HG03439 (cell line): ENCODE data around the gene PPP1R9B.

Experiments
- ATAC-seq: cut with Tn5 transposase; IDR thresholded peaks from one replicate; pipeline ENCODE4 v1.9.1; 2021; ENCODE audit warnings: mild to moderate bottlenecking, moderate library complexity; ENCODE audit not compliant: unreplicated experiment

PPP1R9B gene

GRCh38 chr17:50174444-50174843, 24.0 kb upstream of the PPP1R9B start:
- no peak for ATAC-seq

GRCh38 chr17:50173335-50173941, 23.0 kb upstream of the PPP1R9B start:
- no peak for ATAC-seq

- no peak for ATAC-seq
Observed at GRCh38 chr17:50172936-50173334, 22.5 kb upstream of the PPP1R9B start.

- ATAC-seq: no peak
Observed at GRCh38 chr17:50172130-50172529, 21.7 kb upstream of the PPP1R9B start.

GRCh38 chr17:50171371-50172071, 21.0 kb upstream of the PPP1R9B start:
- no peak for ATAC-seq

- ATAC-seq: peak; percentile 43
Observed at GRCh38 chr17:50170662-50171370, 20.3 kb upstream of the PPP1R9B start.

- ATAC-seq: no peak
Observed at GRCh38 chr17:50169881-50170459, 19.5 kb upstream of the PPP1R9B start.

- ATAC-seq: no peak
Observed at GRCh38 chr17:50169121-50169764, 18.8 kb upstream of the PPP1R9B start.

GRCh38 chr17:50168319-50168718, 17.8 kb upstream of the PPP1R9B start:
- no peak for ATAC-seq

- ATAC-seq: no peak
Observed at GRCh38 chr17:50167371-50167770, 16.9 kb upstream of the PPP1R9B start.

GRCh38 chr17:50166518-50167181, 16.2 kb upstream of the PPP1R9B start:
- no peak for ATAC-seq

- ATAC-seq: no peak
Observed at GRCh38 chr17:50165867-50166517, 15.5 kb upstream of the PPP1R9B start, which contains the start of gene SGCA. Gene SGCA, plus strand, starts transcription at chr17:50166005. Its CDS starts 36 bp downstream, at chr17:50166041.

GRCh38 chr17:50165466-50165865, 15.0 kb upstream of the PPP1R9B start:
- ATAC-seq: no peak

GRCh38 chr17:50165066-50165465, 14.6 kb upstream of the PPP1R9B start:
- no peak for ATAC-seq

- ATAC-seq: no peak
Observed at GRCh38 chr17:50164697-50164988, 14.2 kb upstream of the PPP1R9B start.

GRCh38 chr17:50163843-50164696, 13.6 kb upstream of the PPP1R9B start:
- ATAC-seq: no peak

GRCh38 chr17:50162466-50163254, 12.2 kb upstream of the PPP1R9B start:
- ATAC-seq: no peak

- no peak for ATAC-seq
Observed at GRCh38 chr17:50161911-50162288, 11.4 kb upstream of the PPP1R9B start.
